ENCODE results near the gene CCDC90B. TPM values are rescaled to one million over a fixed set of nuclear protein-coding genes. Genes with fewer than 3 reads are reported as not detected.

The CCDC90B gene
- total RNA-seq, 1 experiment from 2014 or later = 105 TPM

- DNase-seq (ENCODE audit: low read depth) = peak; percentile 78
Observed at GRCh38 chr11:83241291-83241946, 44.7 kb downstream of the CCDC90B start.

DNA sequence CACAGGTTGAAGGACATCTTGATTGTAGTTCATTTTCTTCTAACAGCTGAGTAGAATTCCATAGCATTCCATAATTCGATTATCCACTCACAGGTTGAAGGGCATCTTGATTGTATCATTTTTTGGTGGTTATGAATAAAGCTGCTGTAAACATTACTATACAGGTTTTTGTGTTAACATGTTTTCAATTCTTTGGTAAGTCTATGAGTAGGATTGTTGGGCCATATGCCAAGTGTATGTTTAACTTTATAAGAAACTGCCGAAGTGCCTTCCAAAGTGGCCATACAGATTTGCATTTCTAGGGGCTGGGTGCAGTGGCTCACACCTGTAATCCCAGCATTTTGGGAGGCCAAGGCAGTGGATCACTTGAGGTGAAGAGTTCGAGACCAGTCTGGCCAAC, 48.1 kb downstream of the CCDC90B start:
- DNase-seq (ENCODE audit: low read depth) = no peak

- DNase-seq (ENCODE audit: low read depth) = no peak
Observed at GRCh38 chr11:83235825-83236224, 50.3 kb downstream of the CCDC90B start.

DNA sequence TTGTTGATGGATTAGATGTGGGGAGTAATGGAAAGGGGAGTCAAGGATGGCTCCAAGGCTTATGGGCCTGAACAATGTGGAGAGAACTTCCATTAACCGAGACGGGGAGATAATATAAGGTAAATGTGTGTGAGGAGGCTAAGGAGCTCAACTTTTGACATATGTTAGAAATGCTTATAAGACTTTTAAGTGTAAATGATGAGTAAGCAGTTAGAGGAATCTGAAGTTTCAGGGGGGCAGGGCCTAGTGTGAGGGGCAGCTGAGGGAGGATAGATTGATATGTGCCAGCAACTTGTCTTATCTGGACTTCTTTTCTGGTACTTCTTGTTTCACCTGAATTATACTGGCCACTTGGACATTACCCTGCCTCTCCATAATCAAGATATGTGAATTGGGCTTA, 62.7 kb downstream of the CCDC90B start:
- DNase-seq (ENCODE audit: low read depth) = no peak

- peak; percentile 15 for DNase-seq (ENCODE audit: low read depth)
Observed at GRCh38 chr11:83222499-83222898, 63.7 kb downstream of the CCDC90B start.

GRCh38 chr11:83221694-83222093, 64.5 kb downstream of the CCDC90B start:
- no peak for DNase-seq (ENCODE audit: low read depth)

DNA sequence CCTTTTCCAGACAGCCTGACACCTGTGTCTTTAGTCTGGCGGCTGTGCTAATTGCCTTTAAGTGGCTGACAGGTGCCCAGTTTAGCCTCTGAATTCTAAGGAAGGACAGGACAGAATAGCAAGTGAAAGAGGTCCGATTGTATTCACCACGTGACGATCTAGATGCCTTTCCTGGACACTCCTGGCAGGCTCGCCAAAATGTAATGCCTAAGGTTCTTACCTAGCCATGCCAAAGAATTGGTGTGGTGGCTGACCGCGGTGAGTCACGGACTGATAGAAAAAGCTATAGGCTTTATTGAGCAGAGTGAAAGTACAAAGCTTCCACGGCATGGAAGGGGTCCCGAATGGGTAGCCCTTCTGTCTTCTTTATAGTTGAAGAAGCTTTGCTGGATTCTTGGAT, 65.9 kb downstream of the CCDC90B start:
- peak; percentile 65 for DNase-seq (ENCODE audit: low read depth)

DNA sequence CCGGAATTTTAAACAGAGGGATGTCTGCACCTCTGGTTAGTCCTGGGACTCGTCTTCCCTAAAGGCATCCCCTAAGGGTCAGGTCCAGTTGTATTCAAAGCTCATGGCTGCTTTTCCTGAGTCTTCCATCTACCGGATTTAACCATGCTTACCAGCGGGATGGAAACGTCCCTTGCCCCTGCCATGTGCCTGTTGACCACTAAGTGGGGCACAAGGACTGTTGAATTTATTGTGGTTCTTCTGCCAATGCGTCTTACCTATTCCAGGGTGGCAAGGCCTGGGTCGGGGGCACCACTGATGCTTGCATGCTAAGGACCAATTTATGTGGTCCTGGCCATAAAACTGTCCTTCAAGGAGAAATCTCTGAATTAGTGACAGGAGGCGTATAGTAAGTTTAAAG, 67.1 kb downstream of the CCDC90B start:
- DNase-seq (ENCODE audit: low read depth) = peak; percentile 8

Small RNA genes within 50 kb of the gene (small RNA-seq; reads per million reads assigned to genes)
- gene AP000873.5 = not detected

Other genes starting within 250 kb of the CCDC90B start
- gene RAB30, start 214.5 kb downstream of the CCDC90B start, total RNA-seq (2014; rRNA removed; shearing (Covaris generic)) = 3.2 and 6.0 TPM in 2 replicates
- 19.6 and 20.4 TPM in 2 replicates for gene PCF11, start 129.2 kb downstream of the CCDC90B start, total RNA-seq (2014; rRNA removed; shearing (Covaris generic))
- 6.7 and 8.5 TPM in 2 replicates for gene ANKRD42, start 92.7 kb downstream of the CCDC90B start, total RNA-seq (2014; rRNA removed; shearing (Covaris generic))